OCI-LY7 (cell line): ENCODE data around the gene CFAP58. TPM values are rescaled to one million over a fixed set of nuclear protein-coding genes. Genes with fewer than 3 reads are reported as not detected.
"Not testable (repeated sequence)": the region's sequence is repeated elsewhere in the genome, so short reads cannot be mapped to it uniquely, and the experiment has no call there.

Source experiments
- BruUV-seq: library from RNA; stranded (reverse); fragments of 400-500 nt; replicated peaks from 2 replicates; lab custom pipeline; 2021; lab: Mats Ljungman, UMichigan
- CTCF ChIA-PET: fragments of 300-600 bp; sonication (Branson Sonifier 250); formaldehyde crosslinking; loops from one replicate; lab custom pipeline; 2022; ENCODE audit warnings: antibody characterized with exemption; ENCODE audit not compliant: unreplicated experiment; lab: Charles Lee
- POLR2A ChIA-PET: fragments of 300-600 bp; sonication (Branson Sonifier 250); formaldehyde crosslinking; loops from one replicate; lab custom pipeline; 2022; ENCODE audit warnings: antibody characterized with exemption; lab: Charles Lee
- DNase-seq: peaks from one replicate; pipeline ENCODE4 v3.0.0-alpha.2; 2015; ENCODE audit warnings: low spot score
- H2AFZ ChIP-seq: fragments of 200-600 bp; sonication (generic), shearing (Covaris generic); 2 replicates; pipeline ENCODE4 v1.6.1; 2014; ENCODE audit warnings: mild to moderate bottlenecking, antibody characterized with exemption, low read length, moderate library complexity
- H3K27ac ChIP-seq: fragments of 200-600 bp; sonication (generic); 2 replicates; pipeline ENCODE4 v1.5.1; 2014; ENCODE audit warnings: mixed run types, low read depth, mild to moderate bottlenecking, moderate library complexity, low read length, inconsistent platforms; ENCODE audit not compliant: poor library complexity, severe bottlenecking
- H3K36me3 ChIP-seq: fragments of 200-600 bp; sonication (generic); 2 replicates; pipeline ENCODE4 v1.6.1; 2014; ENCODE audit warnings: mild to moderate bottlenecking, antibody characterized with exemption, low read length, moderate library complexity, mixed read lengths; ENCODE audit not compliant: insufficient read depth
- H3K4me1 ChIP-seq: fragments of 200-600 bp; sonication (generic); 2 replicates; pipeline ENCODE4 v1.5.1; 2014; ENCODE audit warnings: mild to moderate bottlenecking, low read length; ENCODE audit not compliant: insufficient read depth, poor library complexity, severe bottlenecking
- H3K4me2 ChIP-seq: fragments of 200-600 bp; sonication (generic); 2 replicates; pipeline ENCODE4 v1.6.1; 2014; ENCODE audit warnings: mild to moderate bottlenecking, low read length
- H3K4me3 ChIP-seq: fragments of 200-600 bp; sonication (generic); 2 replicates; pipeline ENCODE4 v1.5.1; 2014; ENCODE audit warnings: mild to moderate bottlenecking, low read depth, low read length; ENCODE audit not compliant: poor library complexity, severe bottlenecking
- H3K79me2 ChIP-seq: fragments of 200-600 bp; sonication (generic); 2 replicates; pipeline ENCODE4 v1.6.1; 2016; ENCODE audit warnings: low read depth, mild to moderate bottlenecking, low read length, moderate library complexity, mixed read lengths; ENCODE audit not compliant: insufficient read depth
- H3K9me2 ChIP-seq: fragments of 200-600 bp; sonication (generic); 2 replicates; pipeline ENCODE4 v1.6.1; 2016; ENCODE audit warnings: mild to moderate bottlenecking, low read length, mixed read lengths; ENCODE audit not compliant: insufficient read depth
- H3K9me3 ChIP-seq: fragments of 200-600 bp; sonication (generic); 2 replicates; pipeline ENCODE4 v1.6.1; 2014; ENCODE audit warnings: mild to moderate bottlenecking, mixed run types, low read length, mixed read lengths
- H4K20me1 ChIP-seq: fragments of 200-600 bp; sonication (generic); 2 replicates; pipeline ENCODE4 v1.6.1; 2014; ENCODE audit warnings: mild to moderate bottlenecking, antibody characterized with exemption, low read length, moderate library complexity, mixed read lengths; ENCODE audit not compliant: insufficient read depth
- CTCF ChIP-seq: fragments of 200-600 bp; sonication (generic); conservative IDR thresholded peaks from 2 replicates; pipeline ENCODE4 v1.5.1; 2014; ENCODE audit warnings: mild to moderate bottlenecking, antibody characterized with exemption, low read length, moderate library complexity, mixed read lengths
- EZH2phosphoT487 ChIP-seq: fragments of 200-600 bp; sonication (generic); IDR thresholded peaks from 2 replicates; pipeline ENCODE4 v1.6.1; 2018; ENCODE audit warnings: low read depth, borderline replicate concordance, mild to moderate bottlenecking, mixed run types, antibody characterized with exemption, low read length, moderate library complexity, mixed read lengths
- intact Hi-C: fragments of 100-400 bp; cut with micrococcal nuclease; formaldehyde crosslinking; loops from one replicate; pipeline ENCODE4 v1.10.0; 2022; ENCODE audit not compliant: unreplicated experiment
- total RNA-seq, 2 experiments: library from RNA; depleted of rRNA in 1 of 2; stranded (reverse); fragments of >200 nt in 1 of 2; shearing (Covaris generic) in 1 of 2; gene quantifications; 2 replicates each; pipeline ENCODE4 v1.2.3, GENCODE V29; 2014 to 2022

The CFAP58 gene
- total RNA-seq, 2 experiments from 2014 or later, result 0.09 to 1.5 TPM

- CTCF ChIA-PET, result no interaction called here
- no peaks in the 10 kb centered on the region for H3K4me1 ChIP-seq
- no TSS peak for BruUV-seq
Measured at GRCh38 chr10:104457543-104457828, 103.9 kb downstream of the CFAP58 start.

GRCh38 chr10:104465575-104465974, 111.9 kb downstream of the CFAP58 start:
- H2AFZ ChIP-seq, BruUV-seq, H3K27ac ChIP-seq, H3K9me2 ChIP-seq, DNase-seq, H4K20me1 ChIP-seq, H3K9me3 ChIP-seq, CTCF ChIA-PET, H3K79me2 ChIP-seq, intact Hi-C loops, H3K4me3 ChIP-seq, POLR2A ChIA-PET, H3K4me2 ChIP-seq, H3K4me1 ChIP-seq, H3K36me3 ChIP-seq: not testable (repeated sequence)

More at GRCh38 chr10:104457543-104457828, 103.9 kb downstream of the CFAP58 start:
- no peak overlapping the region for H2AFZ ChIP-seq
- TF ChIP-seq CTCF (no peak), EZH2phosphoT487 (no peak)
- no peaks in the 10 kb centered on the region for H3K36me3 ChIP-seq
- H3K4me3 ChIP-seq, result no peak overlapping the region
- POLR2A ChIA-PET, result interaction anchor here (0.6 kb wide), 1 partner anchor 632 kb away, joined by 3 read pairs; no protein-coding TSS in a partner anchor
- no peak overlapping the region for H3K27ac ChIP-seq
- H3K9me2 ChIP-seq, result no peaks in the 10 kb centered on the region
- H3K79me2 ChIP-seq, result no peaks in the 10 kb centered on the region
- H4K20me1 ChIP-seq, result no peaks in the 10 kb centered on the region
- intact Hi-C loops, result no loop called here
- H3K4me2 ChIP-seq, result no peak overlapping the region
- no peak for DNase-seq
- H3K9me3 ChIP-seq, result no peaks in the 10 kb centered on the region

GRCh38 chr10:104468818-104469217, 115.2 kb downstream of the CFAP58 start:
- BruUV-seq, CTCF ChIA-PET, intact Hi-C loops: not testable (repeated sequence)

GRCh38 chr10:104472505-104472904, 118.9 kb downstream of the CFAP58 start:
- CTCF ChIA-PET, result no interaction called here
- no TSS peak for BruUV-seq
- POLR2A ChIA-PET, result no interaction called here
- Histone ChIP-seq H3K9me2 (no peaks in the 10 kb centered on the region), H3K79me2 (no peaks in the 10 kb centered on the region), H3K4me3 (no peak overlapping the region), H3K9me3 (no peaks in the 10 kb centered on the region), H3K27ac (no peak overlapping the region), H2AFZ (no peak overlapping the region), H3K4me2 (no peak overlapping the region), H3K36me3 (no peaks in the 10 kb centered on the region), H4K20me1 (no peaks in the 10 kb centered on the region), H3K4me1 (no peaks in the 10 kb centered on the region)
- DNase-seq, result no peak
- TF ChIP-seq CTCF (no peak), EZH2phosphoT487 (no peak)
- intact Hi-C loops, result no loop called here

More at GRCh38 chr10:104468818-104469217, 115.2 kb downstream of the CFAP58 start:
- H3K4me2 ChIP-seq, H3K79me2 ChIP-seq, H3K4me3 ChIP-seq, H3K36me3 ChIP-seq, H3K4me1 ChIP-seq, H3K9me3 ChIP-seq, H3K27ac ChIP-seq, H4K20me1 ChIP-seq, DNase-seq, H2AFZ ChIP-seq, POLR2A ChIA-PET, H3K9me2 ChIP-seq: not testable (repeated sequence)
